ENCODE results near the gene BNC2. TPM values are rescaled to one million over a fixed set of nuclear protein-coding genes. Genes with fewer than 3 reads are reported as not detected.

Gene BNC2
- polyA plus RNA-seq, 1 experiment = 17.5 TPM

DNA sequence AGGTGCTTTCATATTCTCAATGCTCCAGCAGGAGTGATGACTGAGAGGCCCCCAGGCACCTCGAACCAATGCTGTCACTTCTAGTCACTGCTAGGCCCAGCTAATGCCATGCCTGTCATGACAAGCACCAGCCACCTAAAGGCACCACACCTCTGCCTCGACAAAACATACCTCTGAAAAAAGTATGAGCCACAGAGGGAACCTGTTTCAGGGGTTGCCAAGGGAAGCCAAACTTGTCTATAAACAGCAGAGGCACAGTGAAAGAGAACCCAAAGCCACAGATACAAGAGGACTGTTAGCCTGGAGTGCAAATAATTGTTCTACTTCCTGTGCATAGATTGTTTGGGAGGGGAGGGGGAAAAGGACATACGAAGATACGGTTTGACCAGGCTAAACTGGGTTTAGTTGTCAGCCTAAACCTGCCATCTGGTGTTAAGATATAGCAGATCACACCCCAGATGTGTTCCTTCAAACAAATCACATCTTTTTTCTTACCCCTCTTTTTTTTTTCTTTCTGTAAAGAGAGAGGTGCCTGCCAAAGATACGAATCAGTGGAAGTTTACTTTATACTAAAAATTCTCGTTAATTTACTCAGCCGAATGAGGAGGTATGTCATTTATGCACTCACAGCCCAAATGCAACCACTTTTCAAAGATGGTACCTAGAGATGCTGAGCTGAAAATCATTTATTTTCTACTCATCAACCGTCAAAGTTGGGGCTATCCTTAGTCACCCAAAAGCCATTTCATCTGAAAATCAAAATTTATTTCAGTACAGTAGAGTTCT lies 45.7 kb downstream of the BNC2 start:
- H3K27me3 ChIP-seq (ENCODE audit: control insufficient read depth, insufficient read depth, low read length) = no peaks in the 10 kb centered on the region
- DNase-seq (ENCODE audit: low read depth) = no peak
- TF ChIP-seq, protein P1, sequence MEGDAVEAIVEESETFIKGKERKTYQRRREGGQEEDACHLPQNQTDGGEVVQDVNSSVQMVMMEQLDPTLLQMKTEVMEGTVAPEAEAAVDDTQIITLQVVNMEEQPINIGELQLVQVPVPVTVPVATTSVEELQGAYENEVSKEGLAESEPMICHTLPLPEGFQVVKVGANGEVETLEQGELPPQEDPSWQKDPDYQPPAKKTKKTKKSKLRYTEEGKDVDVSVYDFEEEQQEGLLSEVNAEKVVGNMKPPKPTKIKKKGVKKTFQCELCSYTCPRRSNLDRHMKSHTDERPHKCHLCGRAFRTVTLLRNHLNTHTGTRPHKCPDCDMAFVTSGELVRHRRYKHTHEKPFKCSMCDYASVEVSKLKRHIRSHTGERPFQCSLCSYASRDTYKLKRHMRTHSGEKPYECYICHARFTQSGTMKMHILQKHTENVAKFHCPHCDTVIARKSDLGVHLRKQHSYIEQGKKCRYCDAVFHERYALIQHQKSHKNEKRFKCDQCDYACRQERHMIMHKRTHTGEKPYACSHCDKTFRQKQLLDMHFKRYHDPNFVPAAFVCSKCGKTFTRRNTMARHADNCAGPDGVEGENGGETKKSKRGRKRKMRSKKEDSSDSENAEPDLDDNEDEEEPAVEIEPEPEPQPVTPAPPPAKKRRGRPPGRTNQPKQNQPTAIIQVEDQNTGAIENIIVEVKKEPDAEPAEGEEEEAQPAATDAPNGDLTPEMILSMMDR (IDR thresholded peaks at IDR 0.05; ENCODE audit: insufficient read depth, low read depth, low read length) = 0 out of 2 replicates have a peak, but pooled peaks have one; percentile 6
- CTCF ChIA-PET = no interaction called here
- POLR2A ChIA-PET = no interaction called here
- no peak overlapping the region for H3K4me3 ChIP-seq (ENCODE audit: low read depth, low read length)
- H3K36me3 ChIP-seq (ENCODE audit: control insufficient read depth, insufficient read depth, low read length) = no peaks in the 10 kb centered on the region

DNA sequence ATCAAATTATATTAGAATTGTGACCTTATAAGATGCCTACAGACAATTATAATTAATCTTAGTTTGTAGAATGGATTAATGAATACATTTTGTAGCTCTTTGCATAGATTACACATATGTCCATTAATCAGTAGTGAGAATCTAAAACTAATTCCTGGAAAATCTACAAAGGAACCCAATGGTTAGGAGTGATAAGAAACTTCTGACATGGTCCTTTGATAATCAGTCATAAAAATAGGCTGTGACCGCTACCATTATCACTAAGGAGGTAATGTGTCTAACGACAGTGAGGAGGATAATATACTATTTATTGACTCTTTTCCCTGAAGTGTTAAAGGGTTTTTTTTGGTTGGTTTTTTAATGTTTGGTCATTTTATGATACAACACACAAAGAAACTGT lies 46.6 kb downstream of the BNC2 start:
- Histone ChIP-seq H3K27me3 (ENCODE audit: control insufficient read depth, insufficient read depth, low read length) (no peaks in the 10 kb centered on the region), H3K36me3 (ENCODE audit: control insufficient read depth, insufficient read depth, low read length) (no peaks in the 10 kb centered on the region), H3K4me3 (ENCODE audit: low read depth, low read length) (no peak overlapping the region)
- ChIA-PET POLR2A (interaction anchor here (0.7 kb wide), 1 partner anchor 89 kb away, joined by 4 read pairs; no protein-coding TSS in a partner anchor), CTCF (no interaction called here)
- TF ChIP-seq, protein P1 (IDR thresholded peaks at IDR 0.05; ENCODE audit: insufficient read depth, low read depth, low read length) = no peak
- DNase-seq (ENCODE audit: low read depth) = no peak

DNA sequence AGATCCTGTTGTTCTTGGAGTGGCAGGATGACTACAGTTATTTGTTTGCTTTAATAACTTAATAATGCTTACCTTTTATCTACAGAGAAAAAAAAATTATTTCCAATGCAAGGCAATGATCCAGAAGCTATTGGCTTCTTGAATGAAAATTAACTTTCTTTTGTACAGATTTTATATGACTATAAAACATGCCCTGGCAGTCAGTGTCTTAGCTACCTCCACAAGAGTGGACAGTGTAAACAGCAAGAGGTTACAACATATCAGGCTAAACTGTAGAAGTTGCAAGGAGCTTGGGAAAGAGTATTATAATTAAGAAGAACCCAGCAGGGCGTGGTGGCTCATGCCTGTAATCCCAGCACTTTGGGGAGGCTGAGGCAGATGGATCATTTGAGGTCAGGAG lies 49.1 kb downstream of the BNC2 start:
- TF ChIP-seq, protein P1 (IDR thresholded peaks at IDR 0.05; ENCODE audit: insufficient read depth, low read depth, low read length) = no peak
- DNase-seq (ENCODE audit: low read depth) = no peak
- Histone ChIP-seq H3K4me3 (ENCODE audit: low read depth, low read length) (no peak overlapping the region), H3K36me3 (ENCODE audit: control insufficient read depth, insufficient read depth, low read length) (no peaks in the 10 kb centered on the region), H3K27me3 (ENCODE audit: control insufficient read depth, insufficient read depth, low read length) (no peaks in the 10 kb centered on the region)
- POLR2A ChIA-PET = no interaction called here
- CTCF ChIA-PET = interaction anchor here (0.7 kb wide), 1 partner anchor 15 kb away, joined by 3 read pairs; no protein-coding TSS in a partner anchor

DNA sequence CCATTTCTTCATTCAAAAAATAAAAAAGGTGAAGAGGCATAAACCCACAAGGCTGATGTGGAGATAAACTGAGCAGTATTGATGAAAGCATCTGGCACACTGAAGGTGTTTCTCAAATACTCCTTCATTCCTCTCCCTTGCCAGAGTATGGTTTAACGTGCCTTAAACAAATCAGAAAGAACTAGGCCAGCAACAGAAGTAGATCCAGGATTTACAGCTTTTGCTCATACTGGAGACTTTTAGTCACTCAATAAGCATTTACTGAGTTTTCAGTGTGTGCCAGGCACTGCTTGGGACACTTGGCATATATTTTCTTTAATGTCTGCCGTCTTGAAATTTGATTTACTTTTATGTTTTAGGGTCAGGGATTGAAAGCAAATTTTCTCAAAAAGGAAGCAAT lies 53.0 kb downstream of the BNC2 start:
- Histone ChIP-seq H3K36me3 (ENCODE audit: control insufficient read depth, insufficient read depth, low read length) (no peaks in the 10 kb centered on the region), H3K4me3 (ENCODE audit: low read depth, low read length) (no peak overlapping the region), H3K27me3 (ENCODE audit: control insufficient read depth, insufficient read depth, low read length) (no peaks in the 10 kb centered on the region)
- TF ChIP-seq, protein P1 (IDR thresholded peaks at IDR 0.05; ENCODE audit: insufficient read depth, low read depth, low read length) = no peak
- no peak for DNase-seq (ENCODE audit: low read depth)
- ChIA-PET POLR2A (no interaction called here), CTCF (no interaction called here)

DNA sequence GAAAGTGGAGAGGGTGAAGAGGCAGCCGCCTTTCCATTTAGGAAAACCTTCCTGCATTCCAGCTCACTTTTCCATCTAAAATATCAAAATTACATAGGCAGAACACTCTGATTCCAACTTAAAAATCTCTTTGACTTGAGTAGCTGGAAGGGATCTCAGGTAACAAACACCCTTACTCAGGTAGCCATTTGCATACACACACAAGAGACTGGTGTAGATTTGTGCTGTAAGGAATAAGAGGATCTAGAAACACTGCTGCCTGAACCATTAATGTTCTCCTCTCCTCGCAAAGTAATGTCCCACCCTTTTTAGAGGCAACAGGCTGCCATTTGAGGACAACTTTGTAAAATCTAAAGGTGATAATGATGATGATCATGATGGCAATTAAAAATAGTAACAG lies 53.5 kb downstream of the BNC2 start:
- DNase-seq (ENCODE audit: low read depth) = no peak
- H3K27me3 ChIP-seq (ENCODE audit: control insufficient read depth, insufficient read depth, low read length) = no peaks in the 10 kb centered on the region
- H3K36me3 ChIP-seq (ENCODE audit: control insufficient read depth, insufficient read depth, low read length) = no peaks in the 10 kb centered on the region
- ChIA-PET POLR2A (no interaction called here), CTCF (no interaction called here)
- TF ChIP-seq, protein P1 (IDR thresholded peaks at IDR 0.05; ENCODE audit: insufficient read depth, low read depth, low read length) = no peak
- no peak overlapping the region for H3K4me3 ChIP-seq (ENCODE audit: low read depth, low read length)
